ENCODE results near the gene SOWAHB. TPM values are rescaled to one million over a fixed set of nuclear protein-coding genes. Genes with fewer than 3 reads are reported as not detected.
A peak's percentile ranks its signal among the peaks of the same experiment; 100 is the strongest.

SOWAHB gene, protein sequence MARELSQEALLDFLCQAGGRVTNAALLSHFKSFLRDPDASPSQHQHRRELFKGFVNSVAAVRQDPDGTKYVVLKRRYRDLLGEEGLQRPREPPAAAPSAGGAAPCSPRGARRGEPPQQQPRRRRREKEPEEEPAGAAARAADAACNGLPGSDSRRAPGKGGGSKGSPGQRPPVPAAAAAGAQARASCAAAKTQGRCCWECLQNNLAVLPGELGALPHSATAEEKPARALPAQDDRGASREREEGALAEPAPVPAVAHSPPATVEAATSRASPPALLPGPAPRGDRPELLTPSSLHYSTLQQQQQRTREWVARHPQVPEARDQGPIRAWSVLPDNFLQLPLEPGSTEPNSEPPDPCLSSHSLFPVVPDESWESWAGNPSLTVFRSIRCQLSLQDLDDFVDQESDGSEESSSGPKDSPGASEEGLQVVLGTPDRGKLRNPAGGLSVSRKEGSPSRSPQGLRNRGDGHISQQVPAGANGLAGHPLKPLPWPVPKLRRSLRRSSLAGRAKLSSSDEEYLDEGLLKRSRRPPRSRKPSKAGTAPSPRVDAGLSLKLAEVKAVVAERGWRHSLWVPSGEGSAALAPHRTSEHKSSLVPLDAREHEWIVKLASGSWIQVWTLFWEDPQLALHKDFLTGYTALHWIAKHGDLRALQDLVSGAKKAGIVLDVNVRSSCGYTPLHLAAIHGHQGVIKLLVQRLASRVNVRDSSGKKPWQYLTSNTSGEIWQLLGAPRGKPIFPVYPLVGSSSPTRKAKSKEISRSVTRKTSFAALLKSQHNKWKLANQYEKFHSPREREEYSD
- 6.5 TPM for total RNA-seq

DNA sequence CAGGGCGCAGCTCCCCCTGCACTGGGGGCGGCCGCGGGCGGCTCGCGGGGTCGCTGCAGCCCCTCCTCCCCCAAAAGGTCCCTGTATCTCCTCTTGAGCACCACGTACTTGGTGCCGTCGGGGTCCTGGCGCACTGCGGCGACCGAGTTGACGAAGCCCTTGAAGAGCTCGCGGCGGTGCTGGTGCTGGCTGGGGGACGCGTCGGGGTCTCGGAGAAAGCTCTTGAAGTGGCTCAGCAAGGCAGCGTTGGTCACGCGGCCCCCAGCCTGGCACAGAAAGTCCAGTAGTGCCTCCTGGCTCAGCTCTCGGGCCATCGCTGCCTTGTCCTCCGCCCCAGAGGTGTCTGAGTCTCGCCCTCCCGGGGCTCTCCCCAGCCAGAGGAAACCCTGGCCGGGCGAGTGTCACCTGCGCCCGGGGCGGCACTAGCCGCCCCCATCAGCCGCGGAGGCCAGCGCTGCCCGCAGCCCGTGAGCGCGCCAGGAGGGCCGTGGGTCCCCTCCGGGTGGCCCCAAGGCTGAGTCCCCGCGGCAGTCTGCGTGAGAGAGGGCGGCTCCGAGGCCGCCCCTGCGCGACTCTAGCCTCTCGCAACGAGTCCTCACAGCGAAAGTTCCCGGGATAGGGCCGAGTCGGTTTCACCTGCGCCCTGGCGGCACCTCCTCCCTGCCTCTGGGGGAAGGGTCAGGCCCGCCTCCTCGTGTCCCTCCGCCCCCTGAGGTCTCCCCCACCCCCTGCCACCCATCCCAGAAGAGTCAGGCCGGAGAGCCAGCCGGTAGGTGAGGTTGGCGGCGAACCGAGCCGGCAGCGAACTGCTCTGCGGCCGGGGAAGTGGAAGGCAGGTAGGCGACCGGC, at the start of gene SOWAHB:
TSS of gene SOWAHB (minus strand) at position 609 of the 849 bp plus-strand sequence. CDS start at position 314, 295 bp downstream.
- no peaks in the 10 kb centered on the region for H3K36me3 ChIP-seq
- peaks cover 4 to 6% of the 10 kb centered on the region in 2 donors for H3K4me1 ChIP-seq
- H3K27ac ChIP-seq = no peak within 1 kb of the TSS
- H3K27me3 ChIP-seq = no peaks in the 10 kb centered on the region
- peak in 1 of 2 donors; percentile 64 for DNase-seq (ENCODE audit: low spot score in 2 of 2)
- H3K4me3 ChIP-seq = peak within 1 kb of the TSS; percentile 61 to 66
- intact Hi-C loops (cut with DNase I) = loop anchor here (5.0 kb wide), 1 partner anchor 65 kb away; no protein-coding TSS in a partner anchor
- TF ChIP-seq, protein P1, sequence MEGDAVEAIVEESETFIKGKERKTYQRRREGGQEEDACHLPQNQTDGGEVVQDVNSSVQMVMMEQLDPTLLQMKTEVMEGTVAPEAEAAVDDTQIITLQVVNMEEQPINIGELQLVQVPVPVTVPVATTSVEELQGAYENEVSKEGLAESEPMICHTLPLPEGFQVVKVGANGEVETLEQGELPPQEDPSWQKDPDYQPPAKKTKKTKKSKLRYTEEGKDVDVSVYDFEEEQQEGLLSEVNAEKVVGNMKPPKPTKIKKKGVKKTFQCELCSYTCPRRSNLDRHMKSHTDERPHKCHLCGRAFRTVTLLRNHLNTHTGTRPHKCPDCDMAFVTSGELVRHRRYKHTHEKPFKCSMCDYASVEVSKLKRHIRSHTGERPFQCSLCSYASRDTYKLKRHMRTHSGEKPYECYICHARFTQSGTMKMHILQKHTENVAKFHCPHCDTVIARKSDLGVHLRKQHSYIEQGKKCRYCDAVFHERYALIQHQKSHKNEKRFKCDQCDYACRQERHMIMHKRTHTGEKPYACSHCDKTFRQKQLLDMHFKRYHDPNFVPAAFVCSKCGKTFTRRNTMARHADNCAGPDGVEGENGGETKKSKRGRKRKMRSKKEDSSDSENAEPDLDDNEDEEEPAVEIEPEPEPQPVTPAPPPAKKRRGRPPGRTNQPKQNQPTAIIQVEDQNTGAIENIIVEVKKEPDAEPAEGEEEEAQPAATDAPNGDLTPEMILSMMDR (IDR thresholded peaks at IDR 0.05) = no peak
- no peaks in the 10 kb centered on the region for H3K9me3 ChIP-seq

DNA sequence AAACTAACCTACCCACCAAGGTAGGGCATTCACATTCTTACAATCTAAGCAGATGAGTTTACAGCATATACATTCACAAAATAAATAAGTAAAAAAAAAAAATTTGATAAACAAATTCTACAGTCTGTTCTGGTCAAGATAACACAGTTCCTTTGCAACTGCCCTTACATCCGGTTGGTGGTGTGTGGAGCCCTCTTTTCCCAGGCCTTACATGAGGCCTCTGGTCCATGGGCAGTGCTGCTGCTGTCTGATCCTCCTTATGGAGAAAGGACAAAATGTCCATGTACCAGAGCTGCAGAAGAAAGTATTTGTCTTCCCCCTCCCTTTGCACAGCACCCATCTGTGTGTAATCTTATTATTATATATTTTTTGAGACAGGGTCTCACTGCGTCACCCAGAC, 49.4 kb upstream of the SOWAHB start:
- H3K27ac ChIP-seq = no peak overlapping the region
- intact Hi-C loops (cut with DNase I) = loop anchor here (5.0 to 10.0 kb wide), 4 partner anchors 115 to 333 kb away; no protein-coding TSS in a partner anchor

DNA sequence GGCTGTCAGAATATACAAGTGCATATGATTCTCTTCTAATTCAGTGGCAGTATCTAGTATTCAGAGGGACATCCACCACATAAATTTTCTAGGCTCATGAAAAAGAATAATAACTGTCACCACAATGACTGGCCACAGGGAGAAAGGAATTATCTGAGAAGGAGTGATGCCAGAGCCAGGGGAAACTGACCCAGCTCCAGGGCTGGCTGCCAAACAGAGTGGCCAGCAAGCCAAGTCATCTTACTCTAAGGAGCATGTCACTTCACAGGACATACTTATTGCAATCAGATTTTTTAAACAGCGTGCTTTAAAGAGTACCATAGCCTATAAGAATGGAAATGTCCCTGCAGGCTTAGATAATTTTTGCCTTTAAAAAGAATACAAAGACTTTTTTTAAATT, 45.8 kb upstream of the SOWAHB start:
- H3K4me3 ChIP-seq = no peak overlapping the region
- H3K9me3 ChIP-seq = peaks cover 0 to 11% of the 10 kb centered on the region in 2 donors
- no peak overlapping the region for H3K27ac ChIP-seq
- DNase-seq (ENCODE audit: low spot score in 2 of 2) = no peak
- TF ChIP-seq, protein P1 (IDR thresholded peaks at IDR 0.05) = no peak
- H3K36me3 ChIP-seq = no peaks in the 10 kb centered on the region
- no peaks in the 10 kb centered on the region for H3K27me3 ChIP-seq
- peaks cover 4 to 5% of the 10 kb centered on the region in 2 donors for H3K4me1 ChIP-seq
- intact Hi-C loops (cut with DNase I) = loop anchor here (10.0 kb wide), 1 partner anchor 329 kb away; no protein-coding TSS in a partner anchor

More for the DNA sequence above, 49.4 kb upstream of the SOWAHB start:
- TF ChIP-seq, protein P1 (IDR thresholded peaks at IDR 0.05) = no peak
- Histone ChIP-seq H3K9me3 (no peaks in the 10 kb centered on the region), H3K36me3 (no peaks in the 10 kb centered on the region), H3K4me1 (peaks cover 4 to 18% of the 10 kb centered on the region in 2 donors), H3K27me3 (no peaks in the 10 kb centered on the region), H3K4me3 (no peak overlapping the region)
- DNase-seq (ENCODE audit: low spot score in 2 of 2) = no peak

DNA sequence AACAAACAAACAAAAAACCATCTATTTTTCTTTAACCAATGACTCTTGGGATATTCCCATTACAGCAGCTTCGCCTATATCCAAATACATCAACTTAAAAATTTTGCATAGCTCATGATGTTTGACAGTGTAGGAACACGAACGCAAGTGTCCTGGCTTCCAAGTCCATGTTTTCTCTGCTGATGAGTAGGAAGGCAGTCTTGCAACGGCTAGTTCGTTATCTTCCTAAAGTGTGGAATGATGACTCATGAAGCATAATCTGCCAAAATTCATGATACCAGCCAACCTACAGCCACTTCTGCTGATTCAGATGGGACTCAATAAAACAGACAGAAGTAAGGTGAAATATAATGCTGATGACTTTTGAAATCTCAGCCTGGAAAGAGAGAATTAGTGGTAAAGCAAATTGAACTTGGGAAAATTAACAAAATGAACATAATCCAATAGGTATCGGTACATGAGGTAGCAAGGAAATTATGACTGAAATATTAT, 45.2 kb upstream of the SOWAHB start:
- H3K36me3 ChIP-seq = no peaks in the 10 kb centered on the region
- no peak for DNase-seq (ENCODE audit: low spot score in 2 of 2)
- H3K4me1 ChIP-seq = peaks cover 2 to 3% of the 10 kb centered on the region in 2 donors
- H3K27ac ChIP-seq = no peak overlapping the region
- peaks cover 0 to 11% of the 10 kb centered on the region in 2 donors for H3K9me3 ChIP-seq
- H3K27me3 ChIP-seq = no peaks in the 10 kb centered on the region
- intact Hi-C loops (cut with DNase I) = loop anchor here (10.0 kb wide), 1 partner anchor 328 kb away; no protein-coding TSS in a partner anchor
- TF ChIP-seq, protein P1 (IDR thresholded peaks at IDR 0.05) = no peak
- no peak overlapping the region for H3K4me3 ChIP-seq

DNA sequence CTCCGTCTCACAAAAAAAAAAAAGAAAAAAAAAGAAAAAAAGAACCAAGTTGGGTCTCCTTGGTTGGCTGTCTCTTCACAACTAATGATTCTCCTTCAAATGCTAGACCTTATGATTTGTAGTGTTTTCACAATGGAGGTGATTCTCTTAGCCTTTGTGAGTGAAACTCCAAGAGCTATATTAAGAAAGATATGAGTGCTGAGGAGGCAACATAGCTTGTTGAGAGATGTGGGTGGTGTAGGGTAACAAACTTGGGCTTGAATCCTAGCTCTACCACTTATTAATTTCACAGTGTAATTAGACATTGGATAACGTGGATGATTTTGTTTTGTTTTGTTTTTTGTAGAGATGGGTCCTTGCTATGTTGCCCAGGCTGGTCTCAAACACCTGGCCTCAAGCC, 41.2 kb upstream of the SOWAHB start:
- Histone ChIP-seq H3K4me3 (no peak overlapping the region), H3K9me3 (peaks cover 0 to 11% of the 10 kb centered on the region in 2 donors), H3K36me3 (no peaks in the 10 kb centered on the region), H3K4me1 (no peaks in the 10 kb centered on the region), H3K27ac (no peak overlapping the region), H3K27me3 (no peaks in the 10 kb centered on the region)
- intact Hi-C loops (cut with DNase I) = no loop called here
- TF ChIP-seq, protein P1 (IDR thresholded peaks at IDR 0.05) = no peak
- DNase-seq (ENCODE audit: low spot score in 2 of 2) = no peak
